IMR-90 (cell line): Measurements from ENCODE around the gene DOCK2. TPM values are rescaled to one million over a fixed set of nuclear protein-coding genes. Genes with fewer than 3 reads are reported as not detected.

Experiments used
- ATAC-seq: fragments of 200-7000 bp; cut with Tn5 transposase; 2 replicates; pipeline ENCODE4 v1.9.1; 2020; ENCODE audit warnings: low read depth, mild to moderate bottlenecking, moderate library complexity
- BruUV-seq: library from RNA; stranded (reverse); fragments of 400-500 nt; replicated peaks from 2 replicates; lab custom pipeline; 2021; lab: Mats Ljungman, UMichigan
- CTCF ChIA-PET: fragments of 300-600 bp; formaldehyde crosslinking; extraction: SDS; loops from one replicate; lab custom pipeline; 2021; ENCODE audit warnings: antibody characterized with exemption; lab: Yijun Ruan, JAX
- POLR2A ChIA-PET: fragments of 300-600 bp; sonication (Branson Sonifier 250); formaldehyde crosslinking; loops from one replicate; lab custom pipeline; 2022; ENCODE audit warnings: antibody characterized with exemption; ENCODE audit not compliant: unreplicated experiment; lab: Charles Lee
- DNase-seq: peaks from one replicate; pipeline ENCODE4 v3.0.0; 2013
- H2AFZ ChIP-seq: replicated peaks from 2 replicates; pipeline ENCODE3; 2013; ENCODE audit warnings: low read length, mild to moderate bottlenecking; ENCODE audit not compliant: poor library complexity
- H2AK5ac ChIP-seq: 2 replicates; pipeline ENCODE4 v1.6.1; 2013; ENCODE audit warnings: low read depth, low read length, inconsistent platforms
- H2AK9ac ChIP-seq: replicated peaks from 2 replicates; pipeline ENCODE3; 2013; ENCODE audit warnings: mild to moderate bottlenecking, low read depth, low read length, moderate library complexity; ENCODE audit not compliant: poor library complexity
- H2BK120ac ChIP-seq: 2 replicates; pipeline ENCODE4 v1.6.1; 2013; ENCODE audit warnings: low read depth, low read length, inconsistent platforms
- H2BK15ac ChIP-seq: 3 replicates; pipeline ENCODE4 v1.6.1; 2013; ENCODE audit warnings: low read depth, low read length, inconsistent platforms
- H2BK20ac ChIP-seq: 2 replicates; pipeline ENCODE4 v1.6.1; 2013; ENCODE audit warnings: low read depth, mild to moderate bottlenecking, inconsistent platforms, low read length, moderate library complexity
- H2BK5ac ChIP-seq: 2 replicates; pipeline ENCODE4 v1.6.1; 2013; ENCODE audit warnings: mild to moderate bottlenecking, low read depth, low read length, inconsistent platforms; ENCODE audit not compliant: poor library complexity, severe bottlenecking
- H3K14ac ChIP-seq: replicated peaks from 2 replicates; pipeline ENCODE4 v1.6.1; 2013; ENCODE audit warnings: low read depth, low read length, inconsistent platforms
- H3K18ac ChIP-seq: 2 replicates; pipeline ENCODE4 v1.6.1; 2013; ENCODE audit warnings: low read depth, low read length, control low read depth
- H3K23ac ChIP-seq: 2 replicates; pipeline ENCODE4 v1.6.1; 2013; ENCODE audit warnings: low read depth, low read length, inconsistent platforms
- H3K27ac ChIP-seq: 2 replicates; pipeline ENCODE4 v1.5.1; 2013; ENCODE audit warnings: mild to moderate bottlenecking, control low read depth, low read length; ENCODE audit not compliant: insufficient read depth
- H3K27me3 ChIP-seq: 2 replicates; pipeline ENCODE4 v1.6.1; 2013; ENCODE audit warnings: low read length; ENCODE audit not compliant: control insufficient read depth, insufficient read depth
- H3K36me3 ChIP-seq: 2 replicates; pipeline ENCODE4 v1.6.1; 2013; ENCODE audit warnings: low read length, mixed read lengths; ENCODE audit not compliant: control insufficient read depth, insufficient read depth
- H3K4ac ChIP-seq: 2 replicates; pipeline ENCODE4 v1.6.1; 2013; ENCODE audit warnings: low read depth, low read length, inconsistent platforms
- H3K4me1 ChIP-seq: 2 replicates; pipeline ENCODE4 v1.6.1; 2013; ENCODE audit warnings: low read length, mixed read lengths; ENCODE audit not compliant: control insufficient read depth, insufficient read depth
- H3K4me2 ChIP-seq: 2 replicates; pipeline ENCODE4 v1.6.1; 2013; ENCODE audit warnings: low read depth, mild to moderate bottlenecking, control low read depth, low read length, moderate library complexity
- H3K4me3 ChIP-seq: 2 replicates; pipeline ENCODE4 v1.5.1; 2013; ENCODE audit warnings: low read depth, mild to moderate bottlenecking, control low read depth, low read length, moderate library complexity; ENCODE audit not compliant: insufficient read depth
- H3K56ac ChIP-seq: 2 replicates; pipeline ENCODE4 v1.6.1; 2013; ENCODE audit warnings: low read length, inconsistent platforms; ENCODE audit not compliant: insufficient read depth; ENCODE audit errors: extremely low read depth
- H3K79me1 ChIP-seq, 2 experiments: 2 replicates each; pipeline ENCODE4 v1.6.1; 2013; ENCODE audit warnings: low read length in 2 of 2, inconsistent platforms in 1 of 2, low read depth in 1 of 2
- H3K9ac ChIP-seq: 2 replicates; pipeline ENCODE4 v1.6.1; 2013; ENCODE audit warnings: low read depth, low read length, control low read depth
- H3K9me1 ChIP-seq: 2 replicates; pipeline ENCODE4 v1.6.1; 2013; ENCODE audit warnings: low read length, inconsistent platforms; ENCODE audit not compliant: insufficient read depth
- H3K9me3 ChIP-seq: 2 replicates; pipeline ENCODE4 v1.6.1; 2013; ENCODE audit warnings: low read length; ENCODE audit not compliant: control insufficient read depth, insufficient read depth
- H4K20me1 ChIP-seq: 2 replicates; pipeline ENCODE4 v1.6.1; 2013; ENCODE audit warnings: low read length, inconsistent platforms; ENCODE audit not compliant: insufficient read depth
- H4K5ac ChIP-seq: 2 replicates; pipeline ENCODE4 v1.6.1; 2013; ENCODE audit warnings: mild to moderate bottlenecking, low read depth, low read length, control low read depth
- H4K8ac ChIP-seq, 2 experiments: 2 replicates each; pipeline ENCODE4 v1.6.1; 2013; ENCODE audit warnings: low read depth in 2 of 2, low read length in 2 of 2, control low read depth in 1 of 2, inconsistent platforms in 1 of 2
- H4K91ac ChIP-seq: 2 replicates; pipeline ENCODE4 v1.6.1; 2013; ENCODE audit warnings: low read depth, low read length, inconsistent platforms; ENCODE audit not compliant: insufficient read depth
- CHD1 ChIP-seq: IDR thresholded peaks from 2 replicates; pipeline ENCODE4 v1.6.1; 2012; ENCODE audit warnings: low read depth, low read length, improper control_type of control experiment
- CTCF ChIP-seq: conservative IDR thresholded peaks from 2 replicates; pipeline ENCODE4 v1.5.1; 2012; ENCODE audit warnings: mild to moderate bottlenecking, low read depth, low read length, improper control_type of control experiment
- FOS ChIP-seq: fragments of 150-350 bp; IDR thresholded peaks from 2 replicates; pipeline ENCODE4 v1.6.1; 2016; ENCODE audit warnings: low read depth, low read length
- NFE2L2 ChIP-seq: fragments of 150-350 bp; IDR thresholded peaks from 2 replicates; pipeline ENCODE4 v1.6.1; 2016; ENCODE audit warnings: low read depth, mild to moderate bottlenecking, low read length
- POLR2A ChIP-seq: IDR thresholded peaks from 2 replicates; pipeline ENCODE4 v1.6.1; 2012; ENCODE audit warnings: mild to moderate bottlenecking, low read depth, low read length
- RAD21 ChIP-seq: IDR thresholded peaks from 2 replicates; pipeline ENCODE4 v1.6.1; 2012; ENCODE audit warnings: low read length, improper control_type of control experiment
- RFX5 ChIP-seq: IDR thresholded peaks from 2 replicates; pipeline ENCODE4 v1.8.0; 2012; ENCODE audit warnings: low read depth, mild to moderate bottlenecking, low read length, moderate library complexity
- SMC3 ChIP-seq: fragments of 150-350 bp; IDR thresholded peaks from 2 replicates; pipeline ENCODE4 v1.6.1; 2016; ENCODE audit warnings: low read depth, mild to moderate bottlenecking, antibody characterized with exemption, low read length, moderate library complexity
- WGBS, 2 experiments: methylation state at CpG; one replicate each; pipeline versions ENCODE4 v1.1.5 to v1.1.7; 2013; ENCODE audit warnings: missing lambda C conversion rate in 2 of 2; ENCODE audit not compliant: insufficient read length in 1 of 2; ENCODE audit errors: extremely low coverage in 2 of 2; 5-methylcytosine and 5-hydroxymethylcytosine counted together
- dilution Hi-C: fragments of 300-500 bp; cut with HindIII; formaldehyde crosslinking; loops from one replicate; pipeline ENCODE4 v1.14.3; 2018; ENCODE audit warnings: low sequenced_read_pairs; ENCODE audit not compliant: unreplicated experiment
- in situ Hi-C: fragments of 300-500 bp; cut with MboI; formaldehyde crosslinking; loops from 3 replicates; pipeline ENCODE4 v1.14.3; 2019; ENCODE audit warnings: low sequenced_read_pairs, inconsistent platforms, mixed read lengths
- intact Hi-C: fragments of 100-400 bp; cut with micrococcal nuclease; formaldehyde crosslinking; loops from 2 replicates; pipeline ENCODE4 v1.10.0; 2022
- polyA plus RNA-seq, 3 experiments: library from polyadenylated mRNA; depleted of rRNA; stranded (reverse); fragments of >200 nt; gene quantifications; 2 replicates each; pipeline ENCODE4 v1.2.3, GENCODE V29; 2012; ENCODE audit warnings: low replicate concordance in 1 of 3
- total RNA-seq: library from RNA; depleted of rRNA; stranded (reverse); fragments of >200 nt; gene quantifications from 2 replicates; pipeline ENCODE4 v1.2.3, GENCODE V29; 2012

The DOCK2 gene
- total and polyA plus RNA-seq, 2 of the 4 experiments (the other 2 are of a cell fraction): 0.72 to 3.0 TPM

DNA sequence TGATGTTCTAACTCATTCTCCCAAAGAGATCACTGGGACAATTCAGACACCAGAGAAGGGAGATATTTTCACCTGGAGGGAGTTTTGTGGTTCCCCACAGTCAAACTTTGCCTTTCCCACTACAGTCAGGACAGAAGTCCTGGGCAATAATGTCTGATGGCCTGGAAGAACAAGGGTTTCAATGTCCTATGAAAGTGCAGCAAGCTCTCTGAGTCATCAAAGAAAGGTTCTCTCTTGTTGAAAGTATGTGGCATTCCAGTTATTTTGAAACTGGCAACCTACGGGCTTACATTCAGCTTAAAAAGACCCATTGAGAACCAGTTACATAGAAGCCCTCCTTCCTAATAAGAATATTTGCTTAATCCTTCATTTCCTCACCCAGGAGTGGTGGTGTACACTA is 239.3 kb downstream of the DOCK2 start:
- Histone ChIP-seq H3K4me3 (no peak overlapping the region), H3K4me2 (peak overlapping the region; percentile 46; the same call in 1 of the 2 replicates), H3K23ac (no peak overlapping the region), H3K79me1 (0 out of 4 replicates have a peak, but pooled peaks cover 0 to 8% of the 10 kb centered on the region in 2 experiments), H3K56ac (no peak overlapping the region), H4K20me1 (no peaks in the 10 kb centered on the region), H2BK5ac (peak overlapping the region; percentile 45), H3K14ac (no peak overlapping the region; the same call in 1 of the 2 replicates), H3K18ac (peak overlapping the region; percentile 12; the same call in 1 of the 2 replicates), H4K8ac (no peak overlapping the region), H3K36me3 (peaks cover 1% of the 10 kb centered on the region; the same call in 1 of the 2 replicates), H4K5ac (no peak overlapping the region), H2AK9ac (no peak overlapping the region), H2AFZ (no peak overlapping the region), H2AK5ac (no peak overlapping the region; the same call in 1 of the 2 replicates), H3K27me3 (no peaks in the 10 kb centered on the region), H2BK20ac (peak overlapping the region; percentile 51; the same call in 1 of the 2 replicates), H2BK15ac (no peak overlapping the region), H3K9me3 (no peaks in the 10 kb centered on the region), H3K9me1 (0 out of 2 replicates have a peak, but pooled peaks cover 6% of the 10 kb centered on the region), H3K4me1 (peaks cover 9% of the 10 kb centered on the region), H3K4ac (no peak overlapping the region; the same call in 1 of the 2 replicates), H2BK120ac (peak overlapping the region; percentile 38; the same call in 1 of the 2 replicates), H3K27ac (no peak overlapping the region), H3K9ac (no peak overlapping the region), H4K91ac (no peak overlapping the region)
- intact Hi-C loops (no loop called here), in situ Hi-C loops (no loop called here), dilution Hi-C loops (no loop called here)
- WGBS, 2 experiments: no CpG with 5 or more reads among the region's 1 CpG
- no TSS peak for BruUV-seq
- ChIA-PET POLR2A (no interaction called here), CTCF (interaction anchor here (1.2 to 3.2 kb wide), 2 partner anchors 17 to 104 kb away, joined by 4 to 16 read pairs; partner anchors contain the start of gene INSYN2B)
- peak; percentile 68 for ATAC-seq
- TF ChIP-seq CHD1 (no peak), POLR2A (no peak), RFX5 (no peak), NFE2L2 (no peak), CTCF (no peak), FOS (no peak), RAD21 (no peak), SMC3 (no peak)
- DNase-seq: peak; percentile 49
